Neural progenitor cell (in vitro differentiated cells): ENCODE results near the gene GDF9.

Source experiments
- CTCF ChIP-seq: fragments of 200-600 bp; sonication (generic); IDR thresholded peaks from 2 replicates; pipeline ENCODE4 v1.5.1; 2017; ENCODE audit warnings: antibody characterized with exemption, mild to moderate bottlenecking
- EZH2phosphoT487 ChIP-seq: fragments of 200-600 bp; sonication (generic); IDR thresholded peaks from 2 replicates; pipeline ENCODE4 v1.6.1; 2017; ENCODE audit warnings: antibody characterized with exemption

- TF ChIP-seq CTCF: no peak
- TF ChIP-seq EZH2phosphoT487: no peak
These were observed 29.4 kb downstream of the GDF9 start for GRCh38 chr5:132836852-132837251.
